Cardiac muscle cell (in vitro differentiated cells and primary cell): Measurements from ENCODE around the gene CENPX. TPM values are rescaled to one million over a fixed set of nuclear protein-coding genes. Genes with fewer than 3 reads are reported as not detected.

ENCODE experiments used
- DNase-seq, 2 donors: peaks; one replicate each; pipeline versions ENCODE4 v3.0.0 to v3.0.0-alpha.2; 2010 to 2017; ENCODE audit warnings: low read depth in 1 of 2, low spot score in 1 of 2
- H3K27ac ChIP-seq: fragments of 200-600 bp; sonication (generic); 2 replicates; pipeline ENCODE4 v1.5.1; 2016
- H3K27me3 ChIP-seq: fragments of 200-600 bp; sonication (generic); 2 replicates; pipeline ENCODE4 v1.6.0; 2016; ENCODE audit warnings: control low read depth
- H3K36me3 ChIP-seq: fragments of 200-600 bp; sonication (generic); 2 replicates; pipeline ENCODE4 v1.5.1; 2016; ENCODE audit warnings: control low read depth
- H3K4me1 ChIP-seq: fragments of 200-600 bp; sonication (generic); 2 replicates; pipeline ENCODE4 v1.8.1; 2017; ENCODE audit warnings: low read depth, mild to moderate bottlenecking, mixed run types
- H3K4me3 ChIP-seq: fragments of 200-600 bp; sonication (generic); 2 replicates; pipeline ENCODE4 v1.5.1; 2016; ENCODE audit warnings: mild to moderate bottlenecking
- H3K9me3 ChIP-seq: fragments of 200-600 bp; sonication (generic); 2 replicates; pipeline ENCODE4 v1.5.1; 2017; ENCODE audit warnings: low read depth, mild to moderate bottlenecking, control low read depth
- polyA plus RNA-seq: library from polyadenylated mRNA; unstranded; fragments of >200 nt; fragmentation: Nextera tagmentation; extraction: Ambion mirVana; gene quantifications from 2 replicates; pipeline ENCODE4 v1.2.1, GENCODE V29; 2016
- total RNA-seq: library from RNA; depleted of rRNA; stranded (reverse); fragments of >200 nt; gene quantifications from 2 replicates; pipeline ENCODE4 v1.2.3, GENCODE V29; 2016
- TF ChIP-seq, protein P1 (sequence below): IDR thresholded peaks from 2 replicates; pipeline ENCODE4 v1.5.1; 2012; ENCODE audit warnings: low read depth, mild to moderate bottlenecking, low read length

CENPX gene
- 82.9 and 108 TPM in 2 replicates for total RNA-seq
- polyA plus RNA-seq, result 98.2 and 129 TPM in 2 replicates

DNA sequence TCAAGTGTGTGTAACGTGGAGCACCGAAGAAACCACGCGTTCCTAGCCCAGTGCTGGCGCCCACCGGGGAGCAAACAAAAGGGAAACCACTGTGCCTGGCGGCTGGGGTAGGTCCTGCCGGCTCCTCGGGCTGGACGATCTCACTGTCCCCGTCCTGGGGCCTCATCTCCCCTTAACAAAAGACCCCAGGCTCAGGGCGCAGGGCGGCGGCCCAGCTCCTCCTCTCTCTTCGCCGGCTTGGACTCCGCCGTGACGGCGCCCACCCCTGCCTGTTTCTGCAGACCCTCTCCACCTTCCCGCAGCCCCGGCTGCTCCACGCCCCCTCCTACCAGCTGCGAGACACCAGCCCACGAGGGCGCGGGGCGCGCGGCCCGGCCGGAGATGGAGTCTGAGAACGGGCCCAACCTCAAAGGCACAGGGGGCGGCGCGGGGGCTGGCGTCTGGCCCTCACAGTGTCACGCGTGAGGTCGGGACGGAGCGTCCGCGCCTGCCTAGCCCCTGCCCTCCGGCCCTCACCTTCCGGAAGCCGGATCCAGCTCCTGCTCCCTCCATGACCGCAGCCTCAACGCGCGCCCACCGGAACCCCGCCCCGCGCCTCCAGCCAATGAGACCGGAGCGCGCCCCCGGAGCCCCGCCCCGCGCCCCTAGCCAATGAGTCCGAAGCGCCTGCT lies at the start of gene CENPX:
Gene CENPX, minus strand, starts transcription at position 569 of the 671 bp plus-strand sequence. Its CDS starts 17 bp downstream, at position 552.
- DNase-seq, result no peak
- H3K27ac ChIP-seq, result no peak within 1 kb of the TSS

DNA sequence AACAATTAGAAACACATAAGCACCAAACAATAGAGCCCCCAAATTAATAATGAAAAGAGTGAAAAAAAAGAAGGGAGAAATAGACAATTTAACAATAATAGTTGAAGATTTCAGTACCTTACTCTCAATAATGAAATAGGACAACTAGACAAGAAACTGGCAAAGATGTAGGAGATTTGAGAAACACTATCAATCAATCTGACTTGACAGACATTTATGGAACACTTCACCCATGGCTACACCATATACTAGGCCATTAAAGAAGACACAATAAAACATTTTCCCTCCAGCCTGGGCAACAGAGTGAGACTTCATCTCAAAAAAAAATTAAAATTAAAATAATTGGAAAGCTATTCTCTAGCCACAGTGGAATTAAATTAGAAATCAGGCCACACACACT lies 47.9 kb upstream of the CENPX start:
- no peaks in the 10 kb centered on the region for H3K36me3 ChIP-seq
- DNase-seq, result no peak
- H3K27ac ChIP-seq, result no peak overlapping the region
- H3K4me3 ChIP-seq, result no peak overlapping the region
- H3K27me3 ChIP-seq, result no peaks in the 10 kb centered on the region
- TF ChIP-seq, protein P1, sequence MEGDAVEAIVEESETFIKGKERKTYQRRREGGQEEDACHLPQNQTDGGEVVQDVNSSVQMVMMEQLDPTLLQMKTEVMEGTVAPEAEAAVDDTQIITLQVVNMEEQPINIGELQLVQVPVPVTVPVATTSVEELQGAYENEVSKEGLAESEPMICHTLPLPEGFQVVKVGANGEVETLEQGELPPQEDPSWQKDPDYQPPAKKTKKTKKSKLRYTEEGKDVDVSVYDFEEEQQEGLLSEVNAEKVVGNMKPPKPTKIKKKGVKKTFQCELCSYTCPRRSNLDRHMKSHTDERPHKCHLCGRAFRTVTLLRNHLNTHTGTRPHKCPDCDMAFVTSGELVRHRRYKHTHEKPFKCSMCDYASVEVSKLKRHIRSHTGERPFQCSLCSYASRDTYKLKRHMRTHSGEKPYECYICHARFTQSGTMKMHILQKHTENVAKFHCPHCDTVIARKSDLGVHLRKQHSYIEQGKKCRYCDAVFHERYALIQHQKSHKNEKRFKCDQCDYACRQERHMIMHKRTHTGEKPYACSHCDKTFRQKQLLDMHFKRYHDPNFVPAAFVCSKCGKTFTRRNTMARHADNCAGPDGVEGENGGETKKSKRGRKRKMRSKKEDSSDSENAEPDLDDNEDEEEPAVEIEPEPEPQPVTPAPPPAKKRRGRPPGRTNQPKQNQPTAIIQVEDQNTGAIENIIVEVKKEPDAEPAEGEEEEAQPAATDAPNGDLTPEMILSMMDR, result no peak
- no peaks in the 10 kb centered on the region for H3K9me3 ChIP-seq
- H3K4me1 ChIP-seq, result no peaks in the 10 kb centered on the region

More for the DNA sequence above, at the start of gene CENPX:
- Histone ChIP-seq H3K4me3 (peak within 1 kb of the TSS; percentile 61), H3K9me3 (no peaks in the 10 kb centered on the region), H3K27me3 (no peaks in the 10 kb centered on the region), H3K36me3 (no peaks in the 10 kb centered on the region), H3K4me1 (no peaks in the 10 kb centered on the region)
- TF ChIP-seq, protein P1, result no peak

DNA sequence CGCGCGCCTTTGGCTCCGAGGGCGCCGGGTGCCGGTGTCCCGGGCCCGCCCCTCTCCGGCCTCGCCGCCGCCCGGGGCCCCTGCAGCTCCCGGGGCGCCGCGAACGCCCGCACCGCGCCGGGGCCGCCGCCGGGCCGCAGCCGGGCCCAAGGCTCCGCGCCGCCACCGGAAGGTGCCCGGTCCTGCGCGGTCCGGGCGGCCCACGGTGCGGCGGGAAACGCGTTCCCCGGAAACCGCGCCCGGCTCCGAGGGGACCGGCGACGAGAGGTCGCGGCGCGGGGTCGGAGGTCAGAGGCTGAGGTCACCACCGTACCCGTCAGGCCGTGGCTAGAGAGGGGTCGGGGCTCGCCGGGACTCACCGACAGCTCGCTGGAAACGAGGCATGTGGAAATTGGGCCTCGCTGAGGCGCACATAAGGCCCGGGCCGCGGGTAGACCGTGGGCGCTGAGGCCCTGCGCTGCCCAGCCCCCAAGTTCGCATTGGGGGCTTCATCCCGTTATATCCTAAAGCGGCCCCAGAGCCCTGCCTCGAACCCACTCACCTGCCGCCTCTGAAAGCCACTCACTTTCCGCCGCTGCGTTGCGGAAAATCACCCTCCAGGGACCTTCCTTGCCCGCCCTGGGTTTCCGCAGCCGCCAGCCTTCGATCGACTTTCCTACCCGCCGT lies 43.1 kb upstream of the CENPX start, which contains the start of gene DUS1L:
Gene DUS1L, minus strand, starts transcription at position 167 of the 666 bp plus-strand sequence. CDS start 745 bp downstream, outside the sequence.
- H3K4me3 ChIP-seq, result peak within 1 kb of the TSS; percentile 75
- peaks cover 5% of the 10 kb centered on the region for H3K4me1 ChIP-seq
- TF ChIP-seq, protein P1, result no peak
- H3K27me3 ChIP-seq, result no peaks in the 10 kb centered on the region
- no peaks in the 10 kb centered on the region for H3K9me3 ChIP-seq
- peak; percentile 72 to 74 for DNase-seq
- peaks cover 9% of the 10 kb centered on the region for H3K36me3 ChIP-seq
- peak within 1 kb of the TSS; percentile 67 for H3K27ac ChIP-seq

DNA sequence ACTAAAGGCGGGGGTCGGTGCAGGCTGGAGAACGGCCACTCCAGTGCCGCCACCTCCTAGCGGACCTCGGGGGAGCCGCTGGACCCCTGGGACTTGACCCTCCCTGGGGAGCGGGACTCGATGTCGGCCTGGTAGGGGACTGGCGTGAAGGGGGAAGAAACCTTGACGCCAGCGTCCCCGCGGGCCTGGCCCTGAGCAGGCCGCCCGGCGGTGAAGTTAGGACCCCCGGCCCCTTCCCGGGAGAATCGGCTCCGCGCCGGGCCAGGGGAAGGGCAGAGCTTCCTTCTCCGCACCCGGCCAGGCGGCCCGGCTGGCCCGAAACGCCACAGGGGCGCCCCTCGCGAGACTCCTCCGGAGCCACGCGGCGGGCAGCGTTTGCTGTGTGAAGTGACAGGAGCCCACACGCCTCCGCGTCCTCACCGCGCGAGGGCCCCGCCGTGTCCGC lies 42.5 kb upstream of the CENPX start:
- Histone ChIP-seq H3K36me3 (peaks cover 14% of the 10 kb centered on the region), H3K9me3 (no peaks in the 10 kb centered on the region)
- peak; percentile 31 to 46 for DNase-seq

DNA sequence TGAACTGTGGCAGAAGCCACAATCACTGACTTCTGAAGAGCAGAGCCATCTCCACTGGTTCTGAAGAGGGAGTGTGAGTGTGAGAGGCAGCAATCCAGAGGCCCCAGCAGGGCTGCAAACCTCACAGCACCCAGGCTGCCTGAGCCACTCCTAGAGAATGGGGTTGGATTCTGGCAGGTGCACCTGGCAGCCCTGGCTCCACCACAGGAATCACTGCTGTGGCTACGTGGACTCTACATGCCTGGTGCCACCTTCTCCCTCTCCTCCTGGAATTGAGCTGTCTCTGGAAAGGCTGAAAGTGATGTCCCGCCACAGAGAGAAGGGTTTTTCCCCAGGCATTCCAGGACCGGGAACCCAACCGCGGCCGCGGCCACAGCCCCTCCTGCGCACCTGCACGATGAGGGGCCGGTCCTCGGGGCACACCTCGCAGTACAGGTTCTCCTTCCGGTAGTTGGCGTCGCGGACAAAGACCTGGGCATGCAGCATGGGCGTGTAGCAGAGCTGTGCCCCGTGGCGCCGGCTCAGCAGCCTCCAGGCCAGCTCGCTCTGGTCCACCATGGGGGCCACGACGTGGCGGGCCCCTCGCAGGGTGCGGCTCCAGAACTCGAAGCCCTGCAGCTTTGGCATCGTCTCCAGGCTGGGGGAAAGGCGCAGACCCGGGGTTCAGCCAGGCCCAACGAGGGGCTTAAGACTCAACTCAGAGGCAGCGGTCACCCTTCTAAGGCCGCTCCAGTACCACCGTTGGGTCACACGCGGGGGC lies 41.9 kb upstream of the CENPX start:
- TF ChIP-seq, protein P1, result no peak
- H3K4me1 ChIP-seq, result peaks cover 5% of the 10 kb centered on the region
- no peak overlapping the region for H3K27ac ChIP-seq
- no peaks in the 10 kb centered on the region for H3K27me3 ChIP-seq
- no peak for DNase-seq
- peak overlapping the region; percentile 75 for H3K4me3 ChIP-seq
- peaks cover 17% of the 10 kb centered on the region for H3K36me3 ChIP-seq
- H3K9me3 ChIP-seq, result no peaks in the 10 kb centered on the region

More for the DNA sequence above, 42.5 kb upstream of the CENPX start:
- peaks cover 5% of the 10 kb centered on the region for H3K4me1 ChIP-seq
- peak overlapping the region; percentile 75 for H3K4me3 ChIP-seq
- TF ChIP-seq, protein P1, result no peak
- H3K27me3 ChIP-seq, result no peaks in the 10 kb centered on the region
- H3K27ac ChIP-seq, result no peak overlapping the region
